GM19468 (cell line): Measurements from ENCODE around the gene PRSS2.

Experiments
- ATAC-seq: cut with Tn5 transposase; IDR thresholded peaks from one replicate; pipeline ENCODE4 v1.9.1; 2021; ENCODE audit warnings: mild to moderate bottlenecking, moderate library complexity, moderate number of reproducible peaks; ENCODE audit not compliant: unreplicated experiment; ENCODE audit errors: extremely low read depth

Gene PRSS2

DNA sequence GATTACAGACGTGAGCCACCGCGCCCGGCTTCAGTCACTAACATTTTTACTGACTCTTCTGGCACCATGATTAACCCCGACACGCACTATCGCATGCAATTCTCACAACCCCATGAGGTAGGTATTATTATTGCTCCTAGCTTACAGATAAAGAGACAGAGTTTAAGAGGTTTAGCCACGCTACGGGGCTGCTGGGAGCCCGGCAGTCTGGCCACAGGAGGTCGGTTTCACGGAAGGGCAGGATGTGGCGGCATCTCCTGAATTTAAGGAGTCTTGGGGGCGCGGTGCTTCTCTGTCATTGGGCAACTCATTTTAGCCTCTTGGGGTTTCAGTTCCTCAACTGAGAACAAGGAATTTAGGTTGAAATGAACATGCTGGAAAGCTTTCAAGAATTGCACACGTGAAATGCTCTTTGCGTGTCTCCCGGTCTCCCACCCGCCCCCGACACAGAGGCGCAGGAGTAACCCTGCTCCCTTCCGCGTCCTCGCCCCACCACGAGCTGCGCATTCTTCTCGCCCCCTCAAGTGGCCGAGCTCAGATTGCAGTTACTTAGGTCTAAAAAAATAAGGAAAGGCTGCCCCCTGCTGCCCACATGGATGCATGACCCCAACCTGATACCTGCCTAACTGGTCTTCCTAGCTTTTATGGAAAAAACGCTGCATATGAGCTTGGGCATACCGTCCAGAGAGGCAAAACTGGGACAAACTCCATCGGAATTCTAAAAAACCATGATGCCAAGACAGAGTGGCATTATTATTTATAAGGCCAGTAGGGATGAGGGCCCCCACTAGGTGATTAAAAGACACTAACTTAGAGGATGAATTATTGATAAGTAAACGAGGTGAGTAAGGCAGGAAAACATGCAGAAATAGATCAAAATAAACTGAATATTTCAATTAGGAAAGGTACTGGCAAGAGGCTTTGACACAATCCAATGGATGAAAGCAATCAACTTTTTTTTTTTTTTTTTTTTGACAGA is 12.4 kb downstream of the PRSS2 start:
- peak; percentile 71 for ATAC-seq

DNA sequence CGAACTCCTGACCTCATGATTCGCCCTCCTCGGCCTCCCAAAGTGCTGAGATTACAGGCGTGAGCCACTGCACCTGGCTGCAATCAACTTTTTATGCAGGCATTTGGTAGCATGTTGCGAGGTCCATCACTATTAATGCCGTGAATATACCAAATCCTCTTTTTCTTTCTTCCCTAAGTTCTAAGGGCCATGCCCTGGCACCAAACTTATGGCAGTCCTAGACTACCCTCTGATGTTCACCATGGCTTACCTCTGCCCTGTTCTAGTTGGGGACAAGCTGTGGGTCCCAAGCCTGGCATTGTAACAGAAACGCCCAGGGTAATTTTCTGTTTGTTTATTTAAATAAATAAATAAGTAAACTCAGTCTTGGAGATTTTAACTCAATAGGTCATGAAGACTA is 13.3 kb downstream of the PRSS2 start:
- no peak for ATAC-seq

DNA sequence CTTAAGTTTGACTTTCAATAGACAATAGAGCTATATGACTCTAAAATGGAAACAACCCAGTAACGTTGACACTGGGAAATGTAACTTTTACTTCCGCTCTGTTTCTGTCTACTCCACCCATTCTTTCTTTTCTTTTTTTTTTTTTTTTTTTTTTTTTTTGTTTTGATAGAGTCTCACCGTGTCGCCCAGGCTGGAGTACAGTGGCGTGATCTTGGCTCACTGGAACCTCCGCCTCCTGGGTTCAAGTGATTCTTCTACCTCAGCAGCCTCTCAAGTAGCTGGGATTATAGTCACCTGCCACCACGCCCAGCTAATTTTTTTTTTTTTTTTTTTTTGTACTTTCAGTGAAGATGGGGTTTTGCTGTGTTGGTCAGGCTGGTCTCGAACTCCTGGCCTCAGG is 13.9 kb downstream of the PRSS2 start:
- no peak for ATAC-seq

DNA sequence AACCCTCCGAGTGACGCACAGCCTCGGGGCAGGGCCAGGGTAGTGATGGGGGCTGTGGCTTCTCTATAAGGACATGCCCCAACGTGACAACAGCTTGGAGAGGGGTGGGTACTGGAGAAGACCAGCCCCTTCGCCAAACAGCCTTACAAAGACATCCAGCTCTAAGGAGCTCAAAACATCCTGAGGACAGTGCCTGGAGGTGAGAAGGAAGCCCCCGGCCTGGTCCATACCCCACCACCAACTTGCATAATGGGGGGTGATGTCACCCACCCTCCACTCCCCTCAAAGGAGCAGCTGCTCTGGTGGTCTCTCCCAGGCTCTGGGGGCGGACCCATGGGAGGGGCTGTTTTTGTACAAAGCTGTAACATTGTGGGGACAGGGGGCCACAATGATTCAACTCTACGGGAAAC is 15.1 kb downstream of the PRSS2 start:
- no peak for ATAC-seq

DNA sequence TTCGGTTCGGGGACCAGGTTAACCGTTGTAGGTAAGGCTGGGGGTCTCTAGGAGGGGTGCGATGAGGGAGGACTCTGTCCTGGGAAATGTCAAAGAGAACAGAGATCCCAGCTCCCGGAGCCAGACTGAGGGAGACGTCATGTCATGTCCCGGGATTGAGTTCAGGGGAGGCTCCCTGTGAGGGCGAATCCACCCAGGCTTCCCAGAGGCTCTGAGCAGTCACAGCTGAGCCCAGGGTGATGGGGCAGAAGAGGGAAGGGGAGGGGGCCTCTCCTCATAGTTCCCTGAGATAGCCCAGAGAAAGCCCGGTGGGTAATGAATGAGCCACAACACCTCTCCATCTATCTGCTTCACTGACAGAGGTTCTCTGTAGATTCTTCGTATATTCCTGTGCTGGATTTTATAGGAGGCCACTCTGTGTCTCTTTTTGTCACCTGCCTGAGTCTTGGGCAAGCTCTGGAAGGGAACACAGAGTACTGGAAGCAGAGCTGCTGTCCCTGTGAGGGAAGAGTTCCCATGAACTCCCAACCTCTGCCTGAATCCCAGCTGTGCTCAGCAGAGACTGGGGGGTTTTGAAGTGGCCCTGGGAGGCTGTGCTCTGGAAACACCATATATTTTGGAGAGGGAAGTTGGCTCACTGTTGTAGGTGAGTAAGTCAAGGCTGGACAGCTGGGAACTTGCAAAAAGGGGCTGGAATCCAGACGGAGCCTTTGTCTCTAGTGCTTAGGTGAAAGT is 16.4 kb downstream of the PRSS2 start:
- ATAC-seq = no peak

DNA sequence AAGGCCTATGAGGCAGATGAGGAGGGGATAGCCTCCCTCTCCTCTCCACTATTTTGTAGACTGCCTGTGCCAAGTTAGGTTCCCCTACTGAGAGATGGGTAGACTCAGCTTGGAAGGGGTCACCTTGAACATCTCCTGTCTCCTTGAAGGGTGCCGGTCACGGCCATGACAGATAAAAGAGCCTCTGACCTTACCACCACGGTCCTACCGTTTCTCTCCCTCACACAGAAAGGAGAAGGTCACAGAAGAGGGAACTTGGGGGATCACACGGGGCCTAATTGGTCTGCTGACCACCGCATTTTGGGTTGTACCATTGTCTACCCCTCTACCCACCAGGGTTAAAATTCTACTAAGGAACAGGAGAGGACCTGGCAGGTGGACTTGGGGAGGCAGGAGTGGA is 17.0 kb downstream of the PRSS2 start:
- ATAC-seq = no peak

DNA sequence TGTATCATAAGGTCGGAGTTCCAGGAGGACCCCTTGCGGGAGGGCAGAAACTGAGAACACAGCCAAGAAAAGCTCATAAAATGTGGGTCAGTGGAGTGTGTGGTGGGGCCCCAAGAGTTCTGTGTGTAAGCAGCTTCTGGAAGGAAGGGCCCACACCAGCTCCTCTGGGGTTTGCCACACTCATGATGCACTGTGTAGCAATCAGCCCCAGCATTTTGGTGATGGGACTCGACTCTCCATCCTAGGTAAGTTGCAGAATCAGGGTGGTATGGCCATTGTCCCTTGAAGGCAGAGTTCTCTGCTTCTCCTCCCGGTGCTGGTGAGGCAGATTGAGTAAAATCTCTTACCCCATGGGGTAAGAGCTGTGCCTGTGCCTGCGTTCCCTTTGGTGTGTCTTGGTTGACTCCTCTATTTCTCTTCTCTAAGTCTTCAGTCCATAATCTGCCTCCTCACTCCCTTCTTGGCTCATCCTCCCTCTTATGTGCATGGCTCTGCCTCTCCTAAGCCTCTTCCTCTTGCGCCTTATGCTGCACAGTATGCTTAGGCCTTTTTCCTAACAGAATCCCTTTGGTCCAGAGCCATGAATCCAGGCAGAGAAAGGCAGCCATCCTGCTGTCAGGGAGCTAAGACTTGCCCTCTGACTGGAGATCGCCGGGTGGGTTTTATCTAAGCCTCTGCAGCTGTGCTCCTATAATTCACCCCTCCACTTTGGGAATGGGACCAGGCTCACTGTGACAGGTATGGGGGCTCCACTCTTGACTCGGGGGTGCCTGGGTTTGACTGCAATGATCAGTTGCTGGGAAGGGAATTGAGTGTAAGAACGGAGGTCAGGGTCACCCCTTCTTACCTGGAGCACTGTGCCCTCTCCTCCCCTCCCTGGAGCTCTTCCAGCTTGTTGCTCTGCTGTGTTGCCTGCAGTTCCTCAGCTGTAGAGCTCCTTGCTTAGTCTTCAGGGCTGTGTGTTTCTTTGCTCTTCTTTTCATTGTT is 17.8 kb downstream of the PRSS2 start:
- ATAC-seq = no peak

DNA sequence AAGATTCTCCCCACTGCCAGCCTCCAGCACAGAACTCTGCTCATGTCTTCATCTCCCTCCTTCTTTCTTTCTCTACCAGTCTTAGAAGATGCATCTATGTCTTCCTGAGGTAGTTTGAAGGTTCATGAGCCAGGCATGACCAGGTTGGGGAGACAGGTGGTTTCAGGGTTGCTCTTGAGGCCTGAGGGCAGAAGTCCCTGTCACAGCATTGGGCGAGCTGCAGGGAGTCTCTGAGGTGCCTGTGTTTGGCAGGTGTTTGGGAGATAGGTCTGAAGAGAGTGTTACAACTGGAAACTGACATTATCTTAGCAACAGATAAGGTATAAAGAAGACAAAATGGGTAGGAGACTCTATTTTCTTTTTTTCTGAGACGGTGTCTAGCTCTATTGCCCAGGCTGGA is 18.7 kb downstream of the PRSS2 start:
- ATAC-seq = no peak

DNA sequence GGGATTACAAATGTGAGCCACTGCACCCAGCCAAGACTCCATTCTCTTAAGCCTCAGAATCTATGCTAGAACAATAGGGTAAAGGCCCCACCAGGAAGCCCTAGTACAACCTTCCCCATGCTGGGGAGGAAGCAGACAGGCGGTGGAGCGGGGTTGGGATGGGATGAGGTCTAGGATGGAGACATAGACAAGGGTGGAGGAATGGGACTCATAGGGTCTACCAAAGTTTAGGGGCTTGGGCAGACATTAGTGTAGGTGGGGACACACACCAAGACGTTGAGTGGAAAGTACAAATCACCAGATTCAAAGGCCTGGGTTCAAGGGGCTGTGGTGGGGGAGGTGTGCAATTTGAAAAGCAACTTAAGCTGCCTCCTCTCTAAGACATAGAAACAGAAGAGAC is 19.3 kb downstream of the PRSS2 start:
- no peak for ATAC-seq

DNA sequence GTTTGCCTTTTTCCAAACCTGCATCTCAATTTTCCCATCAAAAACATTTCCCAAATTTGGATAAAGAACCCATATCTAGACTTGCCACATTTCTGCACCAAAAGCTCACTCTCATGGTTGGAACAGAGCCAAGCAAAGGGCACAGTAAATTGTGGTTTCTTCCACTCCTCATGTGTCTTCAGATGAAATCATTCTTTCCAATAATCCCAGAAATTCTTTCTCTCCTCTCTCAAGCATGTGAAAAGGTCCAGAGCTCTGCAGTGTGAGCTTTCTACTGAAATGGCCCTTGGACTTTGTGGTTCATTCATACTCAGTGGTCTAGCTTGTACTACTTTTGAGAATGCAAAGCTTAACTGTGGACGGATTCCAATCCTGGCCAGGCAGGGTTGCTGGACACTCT is 19.8 kb downstream of the PRSS2 start:
- no peak for ATAC-seq

DNA sequence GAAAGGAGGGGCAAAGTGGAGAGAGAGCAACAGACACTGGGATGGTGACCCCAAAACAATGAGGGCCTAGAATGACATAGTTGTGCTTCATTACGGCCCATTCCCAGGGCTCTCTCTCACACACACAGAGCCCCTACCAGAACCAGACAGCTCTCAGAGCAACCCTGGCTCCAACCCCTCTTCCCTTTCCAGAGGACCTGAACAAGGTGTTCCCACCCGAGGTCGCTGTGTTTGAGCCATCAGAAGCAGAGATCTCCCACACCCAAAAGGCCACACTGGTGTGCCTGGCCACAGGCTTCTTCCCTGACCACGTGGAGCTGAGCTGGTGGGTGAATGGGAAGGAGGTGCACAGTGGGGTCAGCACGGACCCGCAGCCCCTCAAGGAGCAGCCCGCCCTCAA is 20.7 kb downstream of the PRSS2 start:
- no peak for ATAC-seq

DNA sequence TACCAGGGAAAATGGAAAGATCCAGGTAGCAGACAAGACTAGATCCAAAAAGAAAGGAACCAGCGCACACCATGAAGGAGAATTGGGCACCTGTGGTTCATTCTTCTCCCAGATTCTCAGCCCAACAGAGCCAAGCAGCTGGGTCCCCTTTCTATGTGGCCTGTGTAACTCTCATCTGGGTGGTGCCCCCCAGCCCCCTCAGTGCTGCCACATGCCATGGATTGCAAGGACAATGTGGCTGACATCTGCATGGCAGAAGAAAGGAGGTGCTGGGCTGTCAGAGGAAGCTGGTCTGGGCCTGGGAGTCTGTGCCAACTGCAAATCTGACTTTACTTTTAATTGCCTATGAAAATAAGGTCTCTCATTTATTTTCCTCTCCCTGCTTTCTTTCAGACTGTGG is 21.4 kb downstream of the PRSS2 start:
- ATAC-seq = no peak

DNA sequence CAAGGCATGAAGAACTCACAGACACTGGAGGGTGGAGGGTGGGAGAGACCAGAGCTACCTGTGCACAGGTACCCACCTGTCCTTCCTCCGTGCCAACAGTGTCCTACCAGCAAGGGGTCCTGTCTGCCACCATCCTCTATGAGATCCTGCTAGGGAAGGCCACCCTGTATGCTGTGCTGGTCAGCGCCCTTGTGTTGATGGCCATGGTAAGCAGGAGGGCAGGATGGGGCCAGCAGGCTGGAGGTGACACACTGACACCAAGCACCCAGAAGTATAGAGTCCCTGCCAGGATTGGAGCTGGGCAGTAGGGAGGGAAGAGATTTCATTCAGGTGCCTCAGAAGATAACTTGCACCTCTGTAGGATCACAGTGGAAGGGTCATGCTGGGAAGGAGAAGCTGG is 21.8 kb downstream of the PRSS2 start:
- no peak for ATAC-seq

DNA sequence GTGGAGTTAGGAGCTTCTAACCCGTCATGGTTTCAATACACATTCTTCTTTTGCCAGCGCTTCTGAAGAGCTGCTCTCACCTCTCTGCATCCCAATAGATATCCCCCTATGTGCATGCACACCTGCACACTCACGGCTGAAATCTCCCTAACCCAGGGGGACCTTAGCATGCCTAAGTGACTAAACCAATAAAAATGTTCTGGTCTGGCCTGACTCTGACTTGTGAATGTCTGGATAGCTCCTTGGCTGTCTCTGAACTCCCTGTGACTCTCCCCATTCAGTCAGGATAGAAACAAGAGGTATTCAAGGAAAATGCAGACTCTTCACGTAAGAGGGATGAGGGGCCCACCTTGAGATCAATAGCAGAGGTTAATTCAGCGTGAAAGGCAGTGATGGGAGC is 22.4 kb downstream of the PRSS2 start:
- no peak for ATAC-seq

DNA sequence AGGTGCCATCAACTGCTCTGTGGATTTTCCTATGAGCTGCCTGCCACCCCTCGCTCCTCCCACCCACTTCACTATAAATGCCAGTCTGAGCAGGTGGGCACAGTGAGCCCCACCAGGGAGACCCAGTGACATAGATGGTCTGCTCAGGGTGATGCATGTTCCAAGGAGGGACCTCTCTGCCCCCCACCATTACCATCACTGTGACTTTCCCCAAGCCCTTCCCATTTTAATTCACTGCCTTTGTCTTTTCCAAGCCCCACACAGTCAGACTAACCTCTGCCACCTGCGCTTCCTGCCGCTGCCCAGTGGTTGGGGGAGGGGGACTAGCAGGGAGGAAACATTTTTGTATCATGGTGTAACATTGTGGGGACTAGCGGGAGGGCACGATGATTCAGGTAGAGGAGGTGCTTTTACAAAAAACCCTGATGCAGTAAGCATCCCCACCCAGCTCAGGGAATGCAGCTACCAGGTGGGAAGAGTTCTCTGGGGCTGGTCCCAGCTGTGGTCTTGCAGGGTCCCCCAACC is 24.6 kb downstream of the PRSS2 start:
- no peak for ATAC-seq

DNA sequence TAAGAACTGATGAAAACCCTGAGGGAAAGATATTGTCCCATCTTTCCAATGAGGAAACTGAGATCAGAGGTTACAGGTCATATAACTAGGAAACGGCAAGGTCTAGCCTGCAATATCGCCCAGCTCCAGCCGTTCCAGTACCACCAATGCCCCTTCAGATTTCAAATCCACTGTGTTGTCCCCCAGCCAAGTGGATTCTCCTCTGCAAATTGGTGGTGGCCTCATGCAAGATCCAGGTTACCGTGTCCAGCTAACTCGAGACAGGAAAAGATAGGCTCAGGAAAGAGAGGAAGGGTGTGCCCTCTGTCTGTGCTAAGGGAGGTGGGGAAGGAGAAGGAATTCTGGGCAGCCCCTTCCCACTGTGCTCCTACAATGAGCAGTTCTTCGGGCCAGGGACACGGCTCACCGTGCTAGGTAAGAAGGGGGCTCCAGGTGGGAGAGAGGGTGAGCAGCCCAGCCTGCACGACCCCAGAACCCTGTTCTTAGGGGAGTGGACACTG is 25.3 kb downstream of the PRSS2 start:
- ATAC-seq = no peak

DNA sequence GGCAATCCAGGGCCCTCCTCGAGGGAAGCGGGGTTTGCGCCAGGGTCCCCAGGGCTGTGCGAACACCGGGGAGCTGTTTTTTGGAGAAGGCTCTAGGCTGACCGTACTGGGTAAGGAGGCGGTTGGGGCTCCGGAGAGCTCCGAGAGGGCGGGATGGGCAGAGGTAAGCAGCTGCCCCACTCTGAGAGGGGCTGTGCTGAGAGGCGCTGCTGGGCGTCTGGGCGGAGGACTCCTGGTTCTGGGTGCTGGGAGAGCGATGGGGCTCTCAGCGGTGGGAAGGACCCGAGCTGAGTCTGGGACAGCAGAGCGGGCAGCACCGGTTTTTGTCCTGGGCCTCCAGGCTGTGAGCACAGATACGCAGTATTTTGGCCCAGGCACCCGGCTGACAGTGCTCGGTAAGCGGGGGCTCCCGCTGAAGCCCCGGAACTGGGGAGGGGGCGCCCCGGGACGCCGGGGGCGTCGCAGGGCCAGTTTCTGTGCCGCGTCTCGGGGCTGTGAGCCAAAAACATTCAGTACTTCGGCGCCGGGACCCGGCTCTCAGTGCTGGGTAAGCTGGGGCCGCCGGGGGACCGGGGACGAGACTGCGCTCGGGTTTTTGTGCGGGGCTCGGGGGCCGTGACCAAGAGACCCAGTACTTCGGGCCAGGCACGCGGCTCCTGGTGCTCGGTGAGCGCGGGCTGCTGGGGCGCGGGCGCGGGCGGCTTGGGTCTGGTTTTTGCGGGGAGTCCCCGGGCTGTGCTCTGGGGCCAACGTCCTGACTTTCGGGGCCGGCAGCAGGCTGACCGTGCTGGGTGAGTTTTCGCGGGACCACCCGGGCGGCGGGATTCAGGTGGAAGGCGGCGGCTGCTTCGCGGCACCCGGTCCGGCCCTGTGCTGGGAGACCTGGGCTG is 26.0 kb downstream of the PRSS2 start:
- ATAC-seq = no peak

DNA sequence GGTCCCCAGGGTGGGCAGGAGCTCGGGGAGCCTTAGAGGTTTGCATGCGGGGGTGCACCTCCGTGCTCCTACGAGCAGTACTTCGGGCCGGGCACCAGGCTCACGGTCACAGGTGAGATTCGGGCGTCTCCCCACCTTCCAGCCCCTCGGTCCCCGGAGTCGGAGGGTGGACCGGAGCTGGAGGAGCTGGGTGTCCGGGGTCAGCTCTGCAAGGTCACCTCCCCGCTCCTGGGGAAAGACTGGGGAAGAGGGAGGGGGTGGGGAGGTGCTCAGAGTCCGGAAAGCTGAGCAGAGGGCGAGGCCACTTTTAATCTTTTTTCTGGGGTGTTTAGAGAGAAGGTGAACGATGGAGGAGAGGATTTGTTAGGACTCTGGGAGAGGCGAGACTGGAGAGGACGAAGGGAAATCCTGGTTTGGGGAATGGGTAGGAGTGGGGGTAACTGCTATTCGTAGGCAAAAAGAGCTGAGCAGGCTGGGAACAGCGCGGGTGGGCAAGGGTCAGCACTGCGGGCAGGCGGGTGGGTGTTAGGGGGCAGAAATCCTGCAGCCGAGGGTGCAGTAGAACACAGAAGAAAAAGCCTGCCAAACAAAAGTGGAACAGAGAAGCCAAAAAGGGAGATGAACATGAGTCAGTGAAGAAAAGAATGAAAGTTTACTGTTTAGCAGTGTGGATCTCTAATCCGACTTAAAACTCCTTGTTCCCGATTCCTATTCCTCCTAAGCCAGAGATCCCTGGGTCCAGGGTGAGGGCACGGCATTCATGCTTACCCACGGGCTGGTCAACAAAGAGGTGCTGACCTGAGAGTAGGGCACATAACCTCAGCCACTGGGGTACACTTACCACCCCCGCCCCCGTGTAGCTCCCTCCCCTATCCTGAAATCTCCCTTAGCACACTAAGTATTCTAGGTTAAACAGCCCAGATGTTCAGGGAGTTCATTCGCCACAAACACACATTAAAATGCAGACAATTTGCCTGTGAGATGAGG is 26.9 kb downstream of the PRSS2 start:
- ATAC-seq = no peak
